HG02759 (cell line): ENCODE data around the gene RHBDF1.
"Not testable (repeated sequence)": the region's sequence is repeated elsewhere in the genome, so short reads cannot be mapped to it uniquely, and the experiment has no call there.

Experiments used
- ATAC-seq: cut with Tn5 transposase; IDR thresholded peaks from one replicate; pipeline ENCODE4 v1.9.1; 2021; ENCODE audit warnings: mild to moderate bottlenecking, moderate library complexity; ENCODE audit not compliant: unreplicated experiment

RHBDF1 gene

GRCh38 chr16:37511-37910 lies 34.9 kb downstream of the RHBDF1 start:
- no peak for ATAC-seq

GRCh38 chr16:36336-36984 lies 36.0 kb downstream of the RHBDF1 start:
- no peak for ATAC-seq

- ATAC-seq, result no peak
Observed at GRCh38 chr16:35678-36305, 36.6 kb downstream of the RHBDF1 start.

- no peak for ATAC-seq
Observed at GRCh38 chr16:35011-35677, 37.3 kb downstream of the RHBDF1 start.

- ATAC-seq, result no peak
Observed at GRCh38 chr16:34648-34987, 37.8 kb downstream of the RHBDF1 start.

- ATAC-seq, result no peak
Observed at GRCh38 chr16:33877-34647, 38.4 kb downstream of the RHBDF1 start.

GRCh38 chr16:33154-33876 lies 39.1 kb downstream of the RHBDF1 start:
- ATAC-seq, result not testable (repeated sequence)

GRCh38 chr16:30627-31026 lies 41.8 kb downstream of the RHBDF1 start:
- not testable (repeated sequence) for ATAC-seq

GRCh38 chr16:25926-26348 lies 46.5 kb downstream of the RHBDF1 start:
- ATAC-seq, result peak; percentile 71

- ATAC-seq, result not testable (repeated sequence)
Observed at GRCh38 chr16:24151-24550, 48.3 kb downstream of the RHBDF1 start.

GRCh38 chr16:20886-21285 lies 51.5 kb downstream of the RHBDF1 start:
- not testable (repeated sequence) for ATAC-seq

GRCh38 chr16:17062-17765 lies 55.2 kb downstream of the RHBDF1 start:
- not testable (repeated sequence) for ATAC-seq

GRCh38 chr16:10772-11171 lies 61.7 kb downstream of the RHBDF1 start:
- ATAC-seq, result not testable (repeated sequence)

GRCh38 chr16:9903-10665 lies 62.3 kb downstream of the RHBDF1 start:
- ATAC-seq, result no peak
